ENCODE measurements around the gene CENPX. TPM values are rescaled to one million over a fixed set of nuclear protein-coding genes. Genes with fewer than 3 reads are reported as not detected.

CENPX gene
- total and polyA plus RNA-seq, 2 of the 13 experiments (the other 11 are each of a cell fraction or from before 2014, with no cell fraction given): 92.7 to 170 TPM

DNA sequence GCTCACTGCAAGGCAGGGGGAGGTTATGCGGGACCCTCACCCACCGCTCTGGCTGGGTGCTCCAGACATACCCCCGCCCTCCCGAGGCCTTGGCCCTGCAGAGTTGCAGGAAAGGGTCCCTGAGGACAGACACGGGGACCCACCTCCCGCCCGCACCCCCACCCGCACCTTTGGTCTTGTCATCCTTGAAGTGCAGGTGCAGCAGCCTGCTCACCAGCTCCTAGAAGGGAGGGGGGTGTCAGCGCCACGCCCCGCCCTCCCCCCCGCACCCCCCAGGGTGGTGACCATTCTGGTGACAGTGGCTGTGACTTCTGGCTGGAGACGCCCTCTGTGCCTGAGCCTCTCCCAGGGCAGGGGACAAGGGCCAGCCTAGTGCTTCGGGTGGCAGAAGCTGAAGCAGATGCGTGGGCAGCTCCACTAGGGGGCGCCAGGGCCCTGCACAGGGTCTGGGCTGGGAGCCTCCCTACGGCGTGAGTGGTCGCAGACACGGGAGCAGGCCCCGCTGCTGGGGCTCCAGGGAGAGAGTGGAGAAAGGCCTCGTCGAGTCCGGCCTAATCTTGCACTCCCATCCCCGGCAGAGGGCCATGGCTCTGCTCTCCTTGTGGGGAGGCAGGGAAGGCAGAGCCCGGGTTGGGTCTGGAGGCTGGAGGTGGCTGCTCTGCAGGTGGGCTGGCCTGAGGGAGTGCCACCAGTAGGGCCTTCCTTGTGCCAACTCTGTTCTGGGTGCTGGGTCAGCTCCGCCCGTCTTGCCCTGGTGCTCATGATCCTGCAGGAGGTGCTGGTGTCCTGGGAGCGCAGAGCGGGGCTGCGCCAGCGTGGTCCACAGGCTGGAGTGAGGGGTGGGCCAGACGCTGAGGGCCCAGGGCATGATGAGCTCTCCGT lies 2.7 kb downstream of the CENPX start (continued):
- TF ChIP-seq, protein P1, sequence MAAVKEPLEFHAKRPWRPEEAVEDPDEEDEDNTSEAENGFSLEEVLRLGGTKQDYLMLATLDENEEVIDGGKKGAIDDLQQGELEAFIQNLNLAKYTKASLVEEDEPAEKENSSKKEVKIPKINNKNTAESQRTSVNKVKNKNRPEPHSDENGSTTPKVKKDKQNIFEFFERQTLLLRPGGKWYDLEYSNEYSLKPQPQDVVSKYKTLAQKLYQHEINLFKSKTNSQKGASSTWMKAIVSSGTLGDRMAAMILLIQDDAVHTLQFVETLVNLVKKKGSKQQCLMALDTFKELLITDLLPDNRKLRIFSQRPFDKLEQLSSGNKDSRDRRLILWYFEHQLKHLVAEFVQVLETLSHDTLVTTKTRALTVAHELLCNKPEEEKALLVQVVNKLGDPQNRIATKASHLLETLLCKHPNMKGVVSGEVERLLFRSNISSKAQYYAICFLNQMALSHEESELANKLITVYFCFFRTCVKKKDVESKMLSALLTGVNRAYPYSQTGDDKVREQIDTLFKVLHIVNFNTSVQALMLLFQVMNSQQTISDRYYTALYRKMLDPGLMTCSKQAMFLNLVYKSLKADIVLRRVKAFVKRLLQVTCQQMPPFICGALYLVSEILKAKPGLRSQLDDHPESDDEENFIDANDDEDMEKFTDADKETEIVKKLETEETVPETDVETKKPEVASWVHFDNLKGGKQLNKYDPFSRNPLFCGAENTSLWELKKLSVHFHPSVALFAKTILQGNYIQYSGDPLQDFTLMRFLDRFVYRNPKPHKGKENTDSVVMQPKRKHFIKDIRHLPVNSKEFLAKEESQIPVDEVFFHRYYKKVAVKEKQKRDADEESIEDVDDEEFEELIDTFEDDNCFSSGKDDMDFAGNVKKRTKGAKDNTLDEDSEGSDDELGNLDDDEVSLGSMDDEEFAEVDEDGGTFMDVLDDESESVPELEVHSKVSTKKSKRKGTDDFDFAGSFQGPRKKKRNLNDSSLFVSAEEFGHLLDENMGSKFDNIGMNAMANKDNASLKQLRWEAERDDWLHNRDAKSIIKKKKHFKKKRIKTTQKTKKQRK (IDR thresholded peaks at IDR 0.05; ENCODE audit: low read length): no peak
- no peak for TF ChIP-seq ZNF383 (CRISPR knock-in tag; IDR thresholded peaks at IDR 0.05; ENCODE audit: borderline replicate concordance)
- TF ChIP-seq ISX (CRISPR knock-in tag; conservative IDR thresholded peaks at IDR 0.05): no peak
- TF ChIP-seq, protein P2, sequence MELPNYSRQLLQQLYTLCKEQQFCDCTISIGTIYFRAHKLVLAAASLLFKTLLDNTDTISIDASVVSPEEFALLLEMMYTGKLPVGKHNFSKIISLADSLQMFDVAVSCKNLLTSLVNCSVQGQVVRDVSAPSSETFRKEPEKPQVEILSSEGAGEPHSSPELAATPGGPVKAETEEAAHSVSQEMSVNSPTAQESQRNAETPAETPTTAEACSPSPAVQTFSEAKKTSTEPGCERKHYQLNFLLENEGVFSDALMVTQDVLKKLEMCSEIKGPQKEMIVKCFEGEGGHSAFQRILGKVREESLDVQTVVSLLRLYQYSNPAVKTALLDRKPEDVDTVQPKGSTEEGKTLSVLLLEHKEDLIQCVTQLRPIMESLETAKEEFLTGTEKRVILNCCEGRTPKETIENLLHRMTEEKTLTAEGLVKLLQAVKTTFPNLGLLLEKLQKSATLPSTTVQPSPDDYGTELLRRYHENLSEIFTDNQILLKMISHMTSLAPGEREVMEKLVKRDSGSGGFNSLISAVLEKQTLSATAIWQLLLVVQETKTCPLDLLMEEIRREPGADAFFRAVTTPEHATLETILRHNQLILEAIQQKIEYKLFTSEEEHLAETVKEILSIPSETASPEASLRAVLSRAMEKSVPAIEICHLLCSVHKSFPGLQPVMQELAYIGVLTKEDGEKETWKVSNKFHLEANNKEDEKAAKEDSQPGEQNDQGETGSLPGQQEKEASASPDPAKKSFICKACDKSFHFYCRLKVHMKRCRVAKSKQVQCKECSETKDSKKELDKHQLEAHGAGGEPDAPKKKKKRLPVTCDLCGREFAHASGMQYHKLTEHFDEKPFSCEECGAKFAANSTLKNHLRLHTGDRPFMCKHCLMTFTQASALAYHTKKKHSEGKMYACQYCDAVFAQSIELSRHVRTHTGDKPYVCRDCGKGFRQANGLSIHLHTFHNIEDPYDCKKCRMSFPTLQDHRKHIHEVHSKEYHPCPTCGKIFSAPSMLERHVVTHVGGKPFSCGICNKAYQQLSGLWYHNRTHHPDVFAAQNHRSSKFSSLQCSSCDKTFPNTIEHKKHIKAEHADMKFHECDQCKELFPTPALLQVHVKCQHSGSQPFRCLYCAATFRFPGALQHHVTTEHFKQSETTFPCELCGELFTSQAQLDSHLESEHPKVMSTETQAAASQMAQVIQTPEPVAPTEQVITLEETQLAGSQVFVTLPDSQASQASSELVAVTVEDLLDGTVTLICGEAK (IDR thresholded peaks at IDR 0.05): no peak
- TF ChIP-seq, protein P2 (CRISPR knock-in tag; IDR thresholded peaks at IDR 0.05): no peak
- TF ChIP-seq WIZ (CRISPR knock-in tag; IDR thresholded peaks at IDR 0.05): no peak
- TF ChIP-seq MTF2 (CRISPR knock-in tag; IDR thresholded peaks at IDR 0.05; ENCODE audit: borderline replicate concordance): no peak
- TF ChIP-seq, protein P3, sequence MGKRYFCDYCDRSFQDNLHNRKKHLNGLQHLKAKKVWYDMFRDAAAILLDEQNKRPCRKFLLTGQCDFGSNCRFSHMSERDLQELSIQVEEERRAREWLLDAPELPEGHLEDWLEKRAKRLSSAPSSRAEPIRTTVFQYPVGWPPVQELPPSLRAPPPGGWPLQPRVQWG (CRISPR knock-in tag; IDR thresholded peaks at IDR 0.05; ENCODE audit: borderline replicate concordance, low read depth): no peak
- TF ChIP-seq, protein P4, sequence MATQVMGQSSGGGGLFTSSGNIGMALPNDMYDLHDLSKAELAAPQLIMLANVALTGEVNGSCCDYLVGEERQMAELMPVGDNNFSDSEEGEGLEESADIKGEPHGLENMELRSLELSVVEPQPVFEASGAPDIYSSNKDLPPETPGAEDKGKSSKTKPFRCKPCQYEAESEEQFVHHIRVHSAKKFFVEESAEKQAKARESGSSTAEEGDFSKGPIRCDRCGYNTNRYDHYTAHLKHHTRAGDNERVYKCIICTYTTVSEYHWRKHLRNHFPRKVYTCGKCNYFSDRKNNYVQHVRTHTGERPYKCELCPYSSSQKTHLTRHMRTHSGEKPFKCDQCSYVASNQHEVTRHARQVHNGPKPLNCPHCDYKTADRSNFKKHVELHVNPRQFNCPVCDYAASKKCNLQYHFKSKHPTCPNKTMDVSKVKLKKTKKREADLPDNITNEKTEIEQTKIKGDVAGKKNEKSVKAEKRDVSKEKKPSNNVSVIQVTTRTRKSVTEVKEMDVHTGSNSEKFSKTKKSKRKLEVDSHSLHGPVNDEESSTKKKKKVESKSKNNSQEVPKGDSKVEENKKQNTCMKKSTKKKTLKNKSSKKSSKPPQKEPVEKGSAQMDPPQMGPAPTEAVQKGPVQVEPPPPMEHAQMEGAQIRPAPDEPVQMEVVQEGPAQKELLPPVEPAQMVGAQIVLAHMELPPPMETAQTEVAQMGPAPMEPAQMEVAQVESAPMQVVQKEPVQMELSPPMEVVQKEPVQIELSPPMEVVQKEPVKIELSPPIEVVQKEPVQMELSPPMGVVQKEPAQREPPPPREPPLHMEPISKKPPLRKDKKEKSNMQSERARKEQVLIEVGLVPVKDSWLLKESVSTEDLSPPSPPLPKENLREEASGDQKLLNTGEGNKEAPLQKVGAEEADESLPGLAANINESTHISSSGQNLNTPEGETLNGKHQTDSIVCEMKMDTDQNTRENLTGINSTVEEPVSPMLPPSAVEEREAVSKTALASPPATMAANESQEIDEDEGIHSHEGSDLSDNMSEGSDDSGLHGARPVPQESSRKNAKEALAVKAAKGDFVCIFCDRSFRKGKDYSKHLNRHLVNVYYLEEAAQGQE (IDR thresholded peaks at IDR 0.05; ENCODE audit: borderline replicate concordance in 1 of 2, low read depth in 1 of 2, low read length in 2 of 2): no peak
- TF ChIP-seq ZNF558 (CRISPR knock-in tag; IDR thresholded peaks at IDR 0.05; ENCODE audit: borderline replicate concordance): no peak
- no peak for TF ChIP-seq KAT8 (CRISPR knock-in tag; IDR thresholded peaks at IDR 0.05)

Data from HepG2 (cell line).